ENCODE measurements around the gene APBA2. TPM values are rescaled to one million over a fixed set of nuclear protein-coding genes. Genes with fewer than 3 reads are reported as not detected.

APBA2 gene
- total RNA-seq, 1 donor from 2014 or later, result 35.8 TPM

GRCh38 chr15:29097971-29098370 lies 212.2 kb downstream of the APBA2 start:
- peaks cover 10% of the 10 kb centered on the region for H3K27me3 Mint-ChIP-seq (ENCODE audit: insufficient read depth, low read depth)
- no peak overlapping the region for H3K9ac ChIP-seq
- no peak for TF ChIP-seq EZH2 (IDR thresholded peaks at IDR 0.05)
- no peak for TF ChIP-seq CTCF (IDR thresholded peaks at IDR 0.05)
- no peak for TF ChIP-seq EZH2phosphoT487 (IDR thresholded peaks at IDR 0.05)

GRCh38 chr15:29098652-29099051 lies 212.9 kb downstream of the APBA2 start:
- no peak overlapping the region for H3K4me3 Mint-ChIP-seq
- peaks cover 25% of the 10 kb centered on the region for H3F3A ChIP-seq (ENCODE audit: low read depth)
- H3K27me3 Mint-ChIP-seq (ENCODE audit: insufficient read depth, low read depth), result peaks cover 10% of the 10 kb centered on the region
- H3K27me3 ChIP-seq, result no peaks in the 10 kb centered on the region
- H4K20me1 ChIP-seq (ENCODE audit: low read depth), result peaks cover 9% of the 10 kb centered on the region
- no peak overlapping the region for H3K27ac Mint-ChIP-seq
- no peaks in the 10 kb centered on the region for H3K9me3 ChIP-seq (ENCODE audit: low read depth)
- H2AFZ ChIP-seq (replicated peaks), result no peak overlapping the region
- no peak overlapping the region for H3K27ac ChIP-seq
- peaks cover 11% of the 10 kb centered on the region for H3K4me1 ChIP-seq
- no peak overlapping the region for H3K4me3 ChIP-seq
- no peak overlapping the region for H3K9ac ChIP-seq
- TF ChIP-seq EZH2phosphoT487 (IDR thresholded peaks at IDR 0.05) (no peak), EZH2 (IDR thresholded peaks at IDR 0.05) (no peak), CTCF (IDR thresholded peaks at IDR 0.05) (no peak)
- H3K4me1 Mint-ChIP-seq, result peaks cover 18% of the 10 kb centered on the region
- H3K79me2 ChIP-seq (ENCODE audit: low read depth), result no peaks in the 10 kb centered on the region
- no peak for DNase-seq (ENCODE audit: low spot score)
- no peak overlapping the region for H3K4me2 ChIP-seq
- H3K36me3 ChIP-seq, result no peaks in the 10 kb centered on the region
- H3K36me3 Mint-ChIP-seq, result peaks cover 37% of the 10 kb centered on the region
- no peaks in the 10 kb centered on the region for H3K9me3 Mint-ChIP-seq

More at GRCh38 chr15:29097971-29098370, 212.2 kb downstream of the APBA2 start:
- H3F3A ChIP-seq (ENCODE audit: low read depth), result peaks cover 20% of the 10 kb centered on the region
- no peaks in the 10 kb centered on the region for H3K79me2 ChIP-seq (ENCODE audit: low read depth)
- Mint-ChIP-seq H3K27ac (no peak overlapping the region), H3K4me3 (no peak overlapping the region), H3K9me3 (no peaks in the 10 kb centered on the region), H3K36me3 (peaks cover 36% of the 10 kb centered on the region), H3K4me1 (peaks cover 18% of the 10 kb centered on the region)
- no peak overlapping the region for H3K27ac ChIP-seq
- DNase-seq (ENCODE audit: low spot score), result no peak
- H3K9me3 ChIP-seq (ENCODE audit: low read depth), result no peaks in the 10 kb centered on the region
- H3K4me2 ChIP-seq, result no peak overlapping the region
- no peak overlapping the region for H3K4me3 ChIP-seq
- no peaks in the 10 kb centered on the region for H3K27me3 ChIP-seq
- peaks cover 6% of the 10 kb centered on the region for H3K4me1 ChIP-seq
- H4K20me1 ChIP-seq (ENCODE audit: low read depth), result peaks cover 3% of the 10 kb centered on the region
- no peak overlapping the region for H2AFZ ChIP-seq (replicated peaks)
- no peaks in the 10 kb centered on the region for H3K36me3 ChIP-seq

GRCh38 chr15:29099131-29099880 lies 213.5 kb downstream of the APBA2 start:
- no peak overlapping the region for H3K27ac Mint-ChIP-seq

More at GRCh38 chr15:29099131-29099880, 213.5 kb downstream of the APBA2 start:
- peaks cover 25% of the 10 kb centered on the region for H3F3A ChIP-seq (ENCODE audit: low read depth)
- H3K4me3 ChIP-seq, result no peak overlapping the region
- no peaks in the 10 kb centered on the region for H3K79me2 ChIP-seq (ENCODE audit: low read depth)
- no peak overlapping the region for H3K27ac ChIP-seq
- H3K27me3 ChIP-seq, result no peaks in the 10 kb centered on the region
- no peak for DNase-seq (ENCODE audit: low spot score)
- TF ChIP-seq EZH2phosphoT487 (IDR thresholded peaks at IDR 0.05), result no peak
- TF ChIP-seq EZH2 (IDR thresholded peaks at IDR 0.05), result no peak
- TF ChIP-seq CTCF (IDR thresholded peaks at IDR 0.05), result no peak
- Mint-ChIP-seq H3K27me3 (ENCODE audit: insufficient read depth, low read depth) (peaks cover 10% of the 10 kb centered on the region), H3K9me3 (no peaks in the 10 kb centered on the region), H3K4me1 (peaks cover 22% of the 10 kb centered on the region), H3K36me3 (peaks cover 32% of the 10 kb centered on the region), H3K4me3 (no peak overlapping the region)
- H3K9me3 ChIP-seq (ENCODE audit: low read depth), result no peaks in the 10 kb centered on the region
- no peaks in the 10 kb centered on the region for H3K36me3 ChIP-seq
- H4K20me1 ChIP-seq (ENCODE audit: low read depth), result peaks cover 12% of the 10 kb centered on the region
- H3K4me2 ChIP-seq, result no peak overlapping the region
- H3K9ac ChIP-seq, result no peak overlapping the region
- no peak overlapping the region for H2AFZ ChIP-seq (replicated peaks)
- H3K4me1 ChIP-seq, result peaks cover 14% of the 10 kb centered on the region
